Caco-2 (cell line): ENCODE measurements around the gene SCN9A. TPM values are rescaled to one million over a fixed set of nuclear protein-coding genes. Genes with fewer than 3 reads are reported as not detected.

Experiments used
- BruUV-seq: library from RNA; stranded (reverse); fragments of 400-500 nt; replicated peaks from 2 replicates; lab custom pipeline; 2021; lab: Mats Ljungman, UMichigan
- CTCF ChIA-PET: fragments of 300-600 bp; sonication (Branson Sonifier 250); formaldehyde crosslinking; loops from one replicate; lab custom pipeline; 2022; ENCODE audit warnings: antibody characterized with exemption; lab: Charles Lee
- POLR2A ChIA-PET: fragments of 300-600 bp; sonication (Branson Sonifier 250); formaldehyde crosslinking; loops from one replicate; lab custom pipeline; 2022; ENCODE audit warnings: antibody characterized with exemption; lab: Charles Lee
- DNase-seq, 2 experiments: peaks; one replicate each; pipeline versions ENCODE4 v3.0.0 to v3.0.0-alpha.2; 2020 to 2022
- H3K27me3 ChIP-seq: replicated peaks from 2 replicates; pipeline ENCODE4 v1.6.0; 2011; ENCODE audit warnings: low read length; ENCODE audit not compliant: control insufficient read depth, insufficient read depth
- H3K36me3 ChIP-seq: 2 replicates; pipeline ENCODE4 v1.5.1; 2011; ENCODE audit warnings: low read length; ENCODE audit not compliant: control insufficient read depth, insufficient read depth
- H3K4me1 ChIP-seq: fragments of 250-450 bp; sonication (Bioruptor Pico); 2 replicates; pipeline ENCODE4 v1.5.1; 2020; ENCODE audit warnings: mild to moderate bottlenecking
- H3K4me3 ChIP-seq: 2 replicates; pipeline ENCODE4 v1.5.1; 2011; ENCODE audit warnings: low read depth, mild to moderate bottlenecking, control low read depth, low read length
- H3K9me3 ChIP-seq: fragments of 250-450 bp; sonication (Bioruptor Pico); 2 replicates; pipeline ENCODE4 v1.5.1; 2020; ENCODE audit warnings: mild to moderate bottlenecking, moderate library complexity
- H3K27ac Mint-ChIP-seq: one replicate; pipeline ENCODE4 v1.8.0; 2022; ENCODE audit warnings: mixed read lengths; ENCODE audit not compliant: unreplicated experiment
- H3K27me3 Mint-ChIP-seq: one replicate; pipeline ENCODE4 v1.8.0; 2022; ENCODE audit warnings: mixed read lengths; ENCODE audit not compliant: insufficient read depth, unreplicated experiment
- H3K36me3 Mint-ChIP-seq: one replicate; pipeline ENCODE4 v1.8.0; 2022; ENCODE audit warnings: mild to moderate bottlenecking, mixed read lengths; ENCODE audit not compliant: insufficient read depth, unreplicated experiment
- H3K4me1 Mint-ChIP-seq: one replicate; pipeline ENCODE4 v1.8.0; 2022; ENCODE audit warnings: low read depth, mixed read lengths; ENCODE audit not compliant: unreplicated experiment
- H3K4me3 Mint-ChIP-seq: one replicate; pipeline ENCODE4 v1.8.0; 2022; ENCODE audit warnings: mild to moderate bottlenecking, moderate library complexity, mixed read lengths; ENCODE audit not compliant: unreplicated experiment
- H3K9me3 Mint-ChIP-seq: one replicate; pipeline ENCODE4 v1.8.0; 2022; ENCODE audit warnings: mixed read lengths; ENCODE audit not compliant: unreplicated experiment
- intact Hi-C: fragments of 100-400 bp; cut with micrococcal nuclease; formaldehyde crosslinking; loops from one replicate; pipeline ENCODE4 v1.10.0; 2022; ENCODE audit not compliant: unreplicated experiment
- total RNA-seq: library from RNA; stranded (reverse); gene quantifications from 2 replicates; pipeline ENCODE4 v1.2.3, GENCODE V29; 2022
- TF ChIP-seq, protein P1 (sequence below), 2 experiments: fragments of 200-600 bp in 1 of 2; IDR thresholded peaks; 1 replicate in 1 of 2; 2 replicates in 1 of 2; pipeline versions ENCODE4 v1.5.1 to v1.8.0; 2011 to 2022; ENCODE audit warnings: antibody characterized with exemption in 1 of 2, control low read depth in 1 of 2, inconsistent platforms in 1 of 2, low read depth in 1 of 2, low read length in 1 of 2, mild to moderate bottlenecking in 1 of 2, moderate library complexity in 1 of 2; ENCODE audit not compliant: insufficient read depth in 1 of 2, severe bottlenecking in 1 of 2, unreplicated experiment in 1 of 2

The SCN9A gene
- total RNA-seq, 1 experiment from 2014 or later: 18.5 TPM

DNA sequence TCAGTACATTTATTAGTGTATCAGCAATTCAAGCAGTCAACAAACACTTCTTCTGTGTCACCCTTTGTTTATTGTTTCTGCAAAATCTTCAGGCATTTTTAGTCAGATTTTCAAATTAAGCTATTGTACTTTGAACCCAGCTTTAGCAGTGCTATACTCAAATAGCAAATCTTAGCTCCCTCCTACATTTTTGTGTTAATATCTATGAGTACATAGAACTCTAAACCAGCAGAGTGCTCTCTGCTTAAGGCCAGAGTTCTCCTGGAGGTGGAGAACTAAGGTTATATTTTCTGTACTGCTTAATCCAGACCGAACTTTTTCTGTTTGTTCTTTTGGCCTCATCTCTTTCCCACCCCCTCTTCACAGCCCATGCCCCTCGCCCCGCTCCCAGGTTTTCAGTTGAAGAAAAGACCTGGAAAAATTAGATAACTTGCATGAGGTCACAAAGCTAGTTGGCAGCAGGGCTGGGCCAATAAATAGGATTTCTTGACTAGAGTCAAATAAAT is 218.7 kb downstream of the SCN9A start:
- H3K27ac Mint-ChIP-seq: no peak overlapping the region
- no peaks in the 10 kb centered on the region for H3K9me3 Mint-ChIP-seq
- H3K36me3 Mint-ChIP-seq: no peaks in the 10 kb centered on the region
- no peak overlapping the region for H3K4me3 Mint-ChIP-seq
- Histone ChIP-seq H3K4me1 (no peaks in the 10 kb centered on the region; the same call in 1 of the 2 replicates), H3K27me3 (no peaks in the 10 kb centered on the region), H3K9me3 (no peaks in the 10 kb centered on the region), H3K36me3 (no peaks in the 10 kb centered on the region), H3K4me3 (no peak overlapping the region)
- POLR2A ChIA-PET: no interaction called here
- DNase-seq: no peak
- BruUV-seq: no TSS peak
- intact Hi-C loops: no loop called here
- TF ChIP-seq, protein P1, sequence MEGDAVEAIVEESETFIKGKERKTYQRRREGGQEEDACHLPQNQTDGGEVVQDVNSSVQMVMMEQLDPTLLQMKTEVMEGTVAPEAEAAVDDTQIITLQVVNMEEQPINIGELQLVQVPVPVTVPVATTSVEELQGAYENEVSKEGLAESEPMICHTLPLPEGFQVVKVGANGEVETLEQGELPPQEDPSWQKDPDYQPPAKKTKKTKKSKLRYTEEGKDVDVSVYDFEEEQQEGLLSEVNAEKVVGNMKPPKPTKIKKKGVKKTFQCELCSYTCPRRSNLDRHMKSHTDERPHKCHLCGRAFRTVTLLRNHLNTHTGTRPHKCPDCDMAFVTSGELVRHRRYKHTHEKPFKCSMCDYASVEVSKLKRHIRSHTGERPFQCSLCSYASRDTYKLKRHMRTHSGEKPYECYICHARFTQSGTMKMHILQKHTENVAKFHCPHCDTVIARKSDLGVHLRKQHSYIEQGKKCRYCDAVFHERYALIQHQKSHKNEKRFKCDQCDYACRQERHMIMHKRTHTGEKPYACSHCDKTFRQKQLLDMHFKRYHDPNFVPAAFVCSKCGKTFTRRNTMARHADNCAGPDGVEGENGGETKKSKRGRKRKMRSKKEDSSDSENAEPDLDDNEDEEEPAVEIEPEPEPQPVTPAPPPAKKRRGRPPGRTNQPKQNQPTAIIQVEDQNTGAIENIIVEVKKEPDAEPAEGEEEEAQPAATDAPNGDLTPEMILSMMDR (IDR thresholded peaks at IDR 0.05; ENCODE audit: insufficient read depth in 1 of 2, low read depth in 1 of 2, low read length in 1 of 2, severe bottlenecking in 1 of 2, unreplicated experiment in 1 of 2): no peak
- peaks cover 13% of the 10 kb centered on the region for H3K4me1 Mint-ChIP-seq
- CTCF ChIA-PET: no interaction called here
- H3K27me3 Mint-ChIP-seq: no peaks in the 10 kb centered on the region

DNA sequence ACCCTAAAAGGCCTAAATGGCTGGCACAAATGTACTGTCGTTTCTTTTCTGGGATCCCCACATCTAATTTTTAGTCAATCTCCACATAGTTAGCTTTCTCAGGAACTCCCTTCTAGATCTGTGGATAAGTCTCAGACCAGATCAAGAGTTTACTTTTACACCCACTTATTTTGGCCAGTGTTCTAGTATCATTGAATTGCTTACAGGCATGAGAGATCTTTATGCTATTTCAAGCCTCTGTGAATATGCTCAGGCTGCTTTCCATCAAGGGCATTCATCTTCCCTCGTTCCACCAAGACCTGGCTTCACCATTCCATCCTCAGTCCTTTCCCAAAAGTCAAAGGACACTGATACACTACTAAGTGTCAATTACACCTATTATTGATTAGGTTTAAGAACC is 220.2 kb downstream of the SCN9A start:
- TF ChIP-seq, protein P1 (IDR thresholded peaks at IDR 0.05; ENCODE audit: insufficient read depth in 1 of 2, low read depth in 1 of 2, low read length in 1 of 2, severe bottlenecking in 1 of 2, unreplicated experiment in 1 of 2): no peak
- Mint-ChIP-seq H3K36me3 (no peaks in the 10 kb centered on the region), H3K9me3 (no peaks in the 10 kb centered on the region), H3K4me3 (no peak overlapping the region), H3K27me3 (no peaks in the 10 kb centered on the region), H3K4me1 (peaks cover 13% of the 10 kb centered on the region), H3K27ac (no peak overlapping the region)
- Histone ChIP-seq H3K27me3 (no peaks in the 10 kb centered on the region), H3K36me3 (no peaks in the 10 kb centered on the region), H3K4me3 (no peak overlapping the region), H3K4me1 (no peaks in the 10 kb centered on the region; the same call in 1 of the 2 replicates), H3K9me3 (no peaks in the 10 kb centered on the region)
- intact Hi-C loops: no loop called here
- no TSS peak for BruUV-seq
- ChIA-PET POLR2A (no interaction called here), CTCF (no interaction called here)
- no peak for DNase-seq

DNA sequence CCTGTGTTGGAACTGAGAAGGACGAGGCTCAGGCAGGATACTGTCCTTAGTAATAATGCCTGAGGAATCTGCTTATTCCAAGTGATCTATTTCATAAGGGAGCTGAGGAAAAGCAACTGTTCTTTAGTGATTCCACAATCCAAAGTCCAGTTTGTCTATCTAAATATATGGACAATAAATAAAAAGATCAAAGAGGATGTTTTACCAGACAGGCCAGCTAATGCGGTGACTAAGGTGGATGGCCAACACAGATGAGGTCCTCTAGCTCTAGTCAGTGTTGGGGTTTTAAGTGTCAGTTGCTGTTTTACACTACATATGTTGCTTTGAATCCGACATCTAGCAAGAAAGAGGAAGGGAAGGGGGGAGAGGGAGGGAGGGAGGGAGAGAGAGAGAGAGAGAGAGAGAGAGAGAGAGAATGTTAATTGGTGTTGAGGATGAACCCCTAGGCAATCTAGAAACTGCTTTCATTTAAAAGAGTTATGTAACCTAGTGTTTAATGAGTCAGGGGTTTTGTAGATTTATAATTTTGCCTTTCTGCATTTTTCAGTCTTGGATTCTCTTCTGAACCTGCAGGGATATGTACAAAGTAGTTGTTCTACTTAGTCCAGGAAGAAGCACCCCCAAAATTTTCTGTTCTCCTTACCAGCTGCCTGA is 220.9 kb downstream of the SCN9A start:
- peak in 1 of 2 experiments; percentile 10 for DNase-seq
- Mint-ChIP-seq H3K27ac (no peak overlapping the region), H3K9me3 (no peaks in the 10 kb centered on the region), H3K4me3 (no peak overlapping the region), H3K36me3 (no peaks in the 10 kb centered on the region), H3K4me1 (peaks cover 13% of the 10 kb centered on the region), H3K27me3 (no peaks in the 10 kb centered on the region)
- H3K9me3 ChIP-seq: no peaks in the 10 kb centered on the region
- POLR2A ChIA-PET: no interaction called here
- intact Hi-C loops: no loop called here
- H3K4me3 ChIP-seq: no peak overlapping the region
- H3K27me3 ChIP-seq: no peaks in the 10 kb centered on the region
- H3K36me3 ChIP-seq: no peaks in the 10 kb centered on the region
- no peaks in the 10 kb centered on the region; the same call in 1 of the 2 replicates for H3K4me1 ChIP-seq
- CTCF ChIA-PET: interaction anchor here (0.7 kb wide), 1 partner anchor 162 kb away, joined by 3 read pairs; no protein-coding TSS in a partner anchor
- TF ChIP-seq, protein P1 (IDR thresholded peaks at IDR 0.05; ENCODE audit: insufficient read depth in 1 of 2, low read depth in 1 of 2, low read length in 1 of 2, severe bottlenecking in 1 of 2, unreplicated experiment in 1 of 2): no peak
- no TSS peak for BruUV-seq
